HEK293T (cell line): ENCODE data around the gene GRK4.

ENCODE experiments used
- CTCF ChIA-PET: fragments of 350-600 bp; formaldehyde crosslinking; extraction: SDS; loops from one replicate; lab custom pipeline; 2021; ENCODE audit warnings: antibody characterized with exemption, inconsistent platforms; lab: Yijun Ruan, JAX
- POLR2A ChIA-PET: fragments of 350-600 bp; formaldehyde crosslinking; extraction: SDS; loops from one replicate; lab custom pipeline; 2020; ENCODE audit warnings: antibody characterized with exemption, inconsistent platforms; lab: Yijun Ruan, JAX
- DNase-seq: peaks from one replicate; pipeline ENCODE4 v3.0.0; 2012; ENCODE audit warnings: mixed read lengths; ENCODE audit errors: extremely low spot score
- ARNT ChIP-seq: fragments of 450-650 bp; IDR thresholded peaks from 2 replicates; pipeline ENCODE4 v1.6.1; 2017; ENCODE audit warnings: mild to moderate bottlenecking
- BHLHE40 ChIP-seq: fragments of 450-650 bp; IDR thresholded peaks from 2 replicates; pipeline ENCODE4 v1.6.1; 2016; ENCODE audit warnings: mild to moderate bottlenecking, moderate library complexity, borderline replicate concordance
- CTBP1 ChIP-seq: fragments of 450-650 bp; IDR thresholded peaks from 2 replicates; pipeline ENCODE4 v1.6.1; 2016; ENCODE audit warnings: borderline replicate concordance
- ELF4 ChIP-seq: fragments of 450-650 bp; IDR thresholded peaks from 2 replicates; pipeline ENCODE4 v1.6.1; 2017; ENCODE audit warnings: antibody characterized with exemption
- FOXA1 ChIP-seq: fragments of 450-650 bp; IDR thresholded peaks from 2 replicates; pipeline ENCODE4 v1.6.1; 2016; ENCODE audit warnings: mild to moderate bottlenecking
- FOXK2 ChIP-seq: fragments of 450-650 bp; IDR thresholded peaks from 2 replicates; pipeline ENCODE4 v1.6.1; 2016; ENCODE audit warnings: mild to moderate bottlenecking
- FOXM1 ChIP-seq: fragments of 450-650 bp; IDR thresholded peaks from 2 replicates; pipeline ENCODE4 v1.6.1; 2017; ENCODE audit warnings: mild to moderate bottlenecking, borderline replicate concordance
- HDGF ChIP-seq: fragments of 450-650 bp; IDR thresholded peaks from 2 replicates; pipeline ENCODE4 v1.6.1; 2017; ENCODE audit warnings: antibody characterized with exemption, borderline replicate concordance
- L3MBTL2 ChIP-seq: fragments of 450-650 bp; conservative IDR thresholded peaks from 2 replicates; pipeline ENCODE4 v1.6.1; 2016; ENCODE audit warnings: mild to moderate bottlenecking
- LEF1 ChIP-seq: fragments of 450-650 bp; IDR thresholded peaks from 2 replicates; pipeline ENCODE4 v1.6.1; 2017; ENCODE audit warnings: mild to moderate bottlenecking, borderline replicate concordance
- NFRKB ChIP-seq: fragments of 450-650 bp; IDR thresholded peaks from 2 replicates; pipeline ENCODE4 v1.6.1; 2016; ENCODE audit warnings: mild to moderate bottlenecking, moderate library complexity
- SP1 ChIP-seq: fragments of 450-650 bp; IDR thresholded peaks from 2 replicates; pipeline ENCODE4 v1.6.1; 2017
- SUZ12 ChIP-seq: fragments of 450-650 bp; IDR thresholded peaks from 2 replicates; pipeline ENCODE4 v1.6.1; 2016; ENCODE audit warnings: mild to moderate bottlenecking
- TARDBP ChIP-seq: fragments of 450-650 bp; IDR thresholded peaks from 2 replicates; pipeline ENCODE4 v1.6.1; 2016
- ZNF384 ChIP-seq: fragments of 450-650 bp; IDR thresholded peaks from 2 replicates; pipeline ENCODE4 v1.6.1; 2016
- TF ChIP-seq, protein P1 (sequence below): fragments of 450-650 bp; IDR thresholded peaks from 2 replicates; pipeline ENCODE4 v1.6.1; 2016

The GRK4 gene

DNA sequence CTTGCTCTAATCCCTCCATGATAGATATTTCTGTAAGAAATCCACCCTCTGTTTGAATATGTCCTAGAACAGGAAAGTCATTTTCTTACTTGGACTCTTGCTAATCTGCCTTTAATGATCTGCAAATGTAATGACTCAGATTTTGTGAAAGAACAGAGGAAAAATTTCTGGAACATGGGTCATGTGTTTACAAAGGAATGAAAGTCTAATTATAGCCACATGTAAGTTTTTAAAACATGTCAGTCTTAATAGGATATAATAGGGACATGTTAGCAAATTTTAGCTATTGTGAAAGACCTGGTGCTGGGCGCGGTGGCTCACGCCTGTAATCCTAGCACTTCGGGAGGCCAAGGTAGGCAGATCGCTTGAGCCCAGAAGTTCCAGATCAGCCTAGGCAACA lies 47.6 kb downstream of the GRK4 start:
- ChIA-PET POLR2A (no interaction called here), CTCF (no interaction called here)
- DNase-seq: no peak
- TF ChIP-seq FOXK2 (no peak), ELF4 (no peak), L3MBTL2 (no peak), SUZ12 (no peak), CTBP1 (no peak), ARNT (no peak), BHLHE40 (no peak)
- TF ChIP-seq, protein P1, sequence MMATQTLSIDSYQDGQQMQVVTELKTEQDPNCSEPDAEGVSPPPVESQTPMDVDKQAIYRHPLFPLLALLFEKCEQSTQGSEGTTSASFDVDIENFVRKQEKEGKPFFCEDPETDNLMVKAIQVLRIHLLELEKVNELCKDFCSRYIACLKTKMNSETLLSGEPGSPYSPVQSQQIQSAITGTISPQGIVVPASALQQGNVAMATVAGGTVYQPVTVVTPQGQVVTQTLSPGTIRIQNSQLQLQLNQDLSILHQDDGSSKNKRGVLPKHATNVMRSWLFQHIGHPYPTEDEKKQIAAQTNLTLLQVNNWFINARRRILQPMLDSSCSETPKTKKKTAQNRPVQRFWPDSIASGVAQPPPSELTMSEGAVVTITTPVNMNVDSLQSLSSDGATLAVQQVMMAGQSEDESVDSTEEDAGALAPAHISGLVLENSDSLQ: no peak

DNA sequence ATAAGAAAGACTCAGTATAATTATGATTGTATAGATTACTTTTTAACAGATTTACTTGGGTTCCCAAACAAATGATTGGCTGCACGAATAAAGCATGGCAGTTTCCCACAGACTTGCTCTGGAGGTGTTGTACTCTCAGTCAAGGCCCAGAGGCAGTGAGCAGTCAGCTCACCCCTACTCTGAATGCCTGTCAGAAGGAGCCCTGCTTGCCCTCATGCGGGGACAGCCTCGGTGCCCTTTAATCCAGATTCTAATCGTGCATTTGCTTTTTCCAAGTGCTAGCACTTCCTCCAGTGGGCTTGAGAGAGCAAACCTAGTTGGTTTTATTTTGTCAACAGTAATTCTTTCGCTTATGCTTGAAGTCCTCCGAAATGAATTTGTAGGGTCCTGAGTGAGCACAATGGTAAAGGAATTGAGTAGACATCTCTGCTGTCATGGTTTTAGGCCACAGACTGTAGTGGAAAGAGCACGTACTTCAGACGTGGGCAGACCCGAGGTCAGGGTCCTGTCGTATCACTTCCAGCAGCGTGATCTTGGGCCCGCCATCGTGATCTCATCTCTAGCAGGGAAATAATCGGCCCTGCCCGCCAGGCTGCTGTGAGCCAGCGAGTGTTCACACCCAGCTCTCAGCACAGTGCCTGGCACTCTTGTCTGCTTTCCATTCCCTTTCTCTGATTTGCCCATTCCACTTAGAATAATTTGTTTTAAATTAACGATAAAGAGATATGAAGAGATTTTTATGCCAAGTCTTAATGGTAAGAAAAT lies 48.3 kb downstream of the GRK4 start:
- TF ChIP-seq SP1 (no peak), CTBP1 (no peak), FOXM1 (no peak), SUZ12 (no peak), ELF4 (no peak), FOXA1 (no peak), NFRKB (no peak), ZNF384 (no peak), FOXK2 (no peak), BHLHE40 (no peak), L3MBTL2 (no peak), HDGF (no peak), ARNT (no peak), LEF1 (no peak), TARDBP (no peak)
- TF ChIP-seq, protein P1: no peak
- ChIA-PET POLR2A (no interaction called here), CTCF (no interaction called here)
- no peak for DNase-seq

DNA sequence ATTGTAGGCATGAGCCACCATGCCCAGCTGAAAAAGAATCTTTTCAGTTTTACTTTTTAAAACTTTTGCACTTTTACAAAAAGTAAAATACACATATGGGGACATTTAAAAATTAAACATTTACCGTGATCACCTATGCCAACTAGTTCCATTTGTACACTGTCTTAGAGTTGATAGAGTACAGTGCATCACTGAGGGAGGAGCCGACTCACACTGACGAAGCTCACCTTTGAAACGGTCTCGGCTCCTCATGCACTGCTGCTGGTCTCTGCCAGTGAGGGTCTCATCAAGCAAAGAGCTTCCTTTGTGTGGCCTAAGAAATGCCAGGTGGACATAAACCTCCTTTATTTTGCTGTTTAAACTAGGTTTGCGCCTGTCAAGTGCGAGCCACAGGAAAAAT lies 50.0 kb downstream of the GRK4 start:
- TF ChIP-seq ZNF384 (no peak), HDGF (no peak), FOXA1 (no peak), BHLHE40 (no peak), FOXM1 (no peak), ELF4 (no peak), L3MBTL2 (no peak), CTBP1 (no peak), SP1 (no peak), SUZ12 (no peak), ARNT (no peak), NFRKB (no peak), FOXK2 (no peak), LEF1 (no peak), TARDBP (no peak)
- TF ChIP-seq, protein P1: no peak
- CTCF ChIA-PET: interaction anchor here (1.0 to 1.3 kb wide), 2 partner anchors 17 to 35 kb away, joined by 3 to 4 read pairs; no protein-coding TSS in a partner anchor

DNA sequence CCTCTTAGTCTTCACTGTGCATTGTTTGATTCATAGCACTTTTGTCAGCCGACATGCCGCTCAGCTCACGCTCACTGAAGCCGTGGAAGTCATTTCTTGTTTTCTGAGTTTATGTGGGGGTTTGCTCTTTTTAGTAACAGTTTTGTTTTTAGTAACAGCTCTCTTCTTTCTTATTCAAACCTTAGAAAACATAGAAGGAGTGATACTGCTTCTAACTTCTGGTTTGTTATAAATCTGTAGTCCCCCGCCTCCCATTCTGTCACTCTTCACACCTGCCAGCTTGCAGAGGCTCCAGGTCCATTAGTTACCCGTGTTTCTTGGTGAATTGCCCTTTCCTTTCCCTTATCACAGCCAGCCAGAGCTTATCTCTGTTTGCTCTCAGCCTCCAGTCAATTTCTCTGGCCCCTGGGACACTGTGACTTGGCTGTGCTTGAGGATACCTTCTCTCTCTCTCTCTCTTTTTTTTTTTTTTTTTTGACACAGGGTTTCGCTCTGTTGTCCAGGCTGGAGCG lies 50.5 kb downstream of the GRK4 start:
- ChIA-PET POLR2A (no interaction called here), CTCF (interaction anchor here (0.6 to 1.3 kb wide), 3 partner anchors 18 to 139 kb away, joined by 3 to 4 read pairs (median 3); no protein-coding TSS in a partner anchor)
- no peak for DNase-seq
- TF ChIP-seq, protein P1: no peak
- TF ChIP-seq ZNF384: no peak
- TF ChIP-seq FOXM1: no peak
- no peak for TF ChIP-seq SP1
- TF ChIP-seq HDGF: no peak
- TF ChIP-seq TARDBP: no peak
- TF ChIP-seq ELF4: no peak
- TF ChIP-seq FOXA1: no peak
- no peak for TF ChIP-seq LEF1
- no peak for TF ChIP-seq ARNT
- TF ChIP-seq SUZ12: no peak
- TF ChIP-seq FOXK2: no peak
- TF ChIP-seq CTBP1: no peak
- TF ChIP-seq NFRKB: no peak
- TF ChIP-seq BHLHE40: no peak

More for the DNA sequence above, 50.0 kb downstream of the GRK4 start:
- POLR2A ChIA-PET: no interaction called here
- DNase-seq: no peak

DNA sequence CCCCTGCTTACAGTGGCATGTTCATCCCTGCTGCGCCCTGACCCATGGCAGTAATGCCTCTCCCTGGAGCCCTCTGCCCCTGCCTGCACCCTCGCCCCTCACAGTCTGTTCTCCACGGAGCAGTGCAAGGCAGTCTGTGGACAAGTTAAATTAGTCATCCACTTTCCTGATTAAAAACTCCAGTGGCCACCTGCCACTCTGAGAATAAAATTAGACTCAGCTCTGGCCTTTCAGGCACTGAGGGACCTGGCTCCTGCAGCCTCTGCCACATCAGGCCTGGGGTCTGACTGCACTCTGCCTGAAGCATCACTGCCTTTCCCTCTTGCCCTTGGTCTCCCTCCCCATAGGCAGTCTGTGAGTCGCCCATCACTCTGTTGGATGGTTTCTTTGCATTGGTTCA lies 53.6 kb downstream of the GRK4 start:
- POLR2A ChIA-PET: no interaction called here
- CTCF ChIA-PET: no interaction called here
- no peak for TF ChIP-seq FOXM1
- no peak for TF ChIP-seq HDGF
- no peak for TF ChIP-seq TARDBP
- DNase-seq: no peak
